ENCODE measurements around the gene INTS11. TPM values are rescaled to one million over a fixed set of nuclear protein-coding genes. Genes with fewer than 3 reads are reported as not detected.

The INTS11 gene
- polyA plus RNA-seq, 2 of the 4 experiments (the other 2 are of a cell fraction), result 41.9 to 62.9 TPM

DNA sequence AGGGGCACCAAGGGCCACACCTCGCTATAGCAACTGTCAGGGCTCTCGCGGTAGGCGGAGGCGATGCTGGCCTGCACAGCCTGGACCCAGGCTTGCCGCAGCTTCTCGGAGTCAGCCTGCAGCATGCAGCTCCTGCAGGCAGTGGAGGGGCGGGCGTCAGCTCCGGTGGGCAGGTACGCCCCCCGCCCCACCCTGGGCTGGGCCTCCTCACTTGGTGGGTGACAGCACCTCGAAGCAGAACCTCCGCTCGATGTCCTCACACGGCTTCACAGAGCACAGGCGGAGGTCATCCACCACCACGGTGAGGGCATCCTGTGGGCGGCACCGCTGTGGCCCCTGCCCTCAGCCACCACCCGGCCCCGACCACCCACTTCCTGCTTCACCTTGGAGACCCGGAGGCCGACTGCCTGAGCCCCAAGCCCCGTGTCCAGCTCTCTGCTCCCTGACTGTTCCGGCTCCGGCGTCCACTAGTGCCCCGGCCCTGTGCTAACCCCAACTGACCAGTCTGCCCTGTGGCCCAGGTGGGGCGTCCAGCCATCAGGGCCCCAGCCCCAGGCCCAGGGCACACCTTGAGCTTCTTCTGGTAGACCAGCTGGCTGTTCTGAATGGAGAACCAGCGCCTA is 26.5 kb downstream of the INTS11 start:
- no peak for FAIRE-seq
- no peak for DNase-seq (ENCODE audit: low read depth in 1 of 2, low spot score in 1 of 2)
- no peak for ATAC-seq

DNA sequence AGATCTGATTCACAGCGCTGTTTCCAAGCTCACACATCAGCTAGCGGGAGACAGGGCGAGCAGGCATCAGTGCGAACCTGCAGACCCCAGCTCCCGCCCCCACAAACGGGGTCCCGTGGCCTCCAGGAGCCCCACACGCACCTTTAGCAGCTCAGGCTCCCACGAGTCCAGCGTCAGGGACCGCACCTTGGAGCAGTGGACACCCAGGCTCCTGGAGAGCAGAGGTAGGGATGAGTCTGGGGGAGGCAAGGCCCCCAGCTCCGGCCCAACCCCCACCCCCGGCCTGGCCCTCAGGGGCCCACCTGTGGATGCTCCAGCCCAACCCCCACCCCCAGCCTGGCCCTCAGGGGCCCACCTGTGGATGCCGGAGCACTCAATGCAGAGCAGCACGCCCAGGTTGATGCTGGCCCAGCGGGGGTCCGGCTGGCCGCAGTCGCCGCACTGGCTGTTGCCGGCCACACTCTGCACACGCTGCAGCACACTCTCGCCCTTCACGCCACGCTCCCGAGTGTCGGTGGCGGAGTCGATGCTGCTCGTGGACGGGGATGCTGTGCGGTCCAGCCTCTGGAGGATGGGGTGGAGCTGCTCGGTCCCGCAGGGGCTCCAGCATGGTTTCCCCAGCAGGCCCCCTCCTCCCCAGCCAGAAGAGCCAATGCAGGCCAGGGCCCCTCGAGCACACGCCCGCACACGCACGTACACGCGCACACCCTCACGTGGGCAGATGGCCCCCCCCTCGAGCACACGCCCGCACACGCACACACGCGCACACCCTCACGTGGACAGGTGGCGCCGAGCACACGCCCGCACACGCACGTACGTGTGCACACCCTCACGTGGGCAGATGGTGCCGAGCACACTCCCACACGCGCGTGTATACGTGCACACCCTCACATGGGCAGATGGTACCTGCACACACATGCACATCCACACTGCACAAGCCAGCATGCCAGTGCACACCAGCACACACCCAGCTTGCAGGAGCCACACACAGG is 28.1 kb downstream of the INTS11 start:
- 95% methylated on average over 43 of the region's 62 CpGs for WGBS (ENCODE audit: missing lambda C conversion rate)
- POLR2A ChIA-PET, result no interaction called here
- Histone ChIP-seq H3K4me1 (no peaks in the 10 kb centered on the region), H3K27ac (no peak overlapping the region), H3K4me3 (no peak overlapping the region), H3K4me2 (no peak overlapping the region), H3K9me3 (no peaks in the 10 kb centered on the region)
- DNase-seq (ENCODE audit: low read depth in 1 of 2, low spot score in 1 of 2) (no peak), FAIRE-seq (no peak), ATAC-seq (no peak)
- CTCF ChIA-PET, result interaction anchor here (0.8 to 3.7 kb wide), 2 partner anchors 9 to 174 kb away, joined by 3 to 17 read pairs; no protein-coding TSS in a partner anchor
- TF ChIP-seq JUN (IDR thresholded peaks at IDR 0.05) (no peak), KDM1A (IDR thresholded peaks at IDR 0.05; ENCODE audit: low read depth) (no peak), ZC3H11A (IDR thresholded peaks at IDR 0.05) (no peak), KDM5A (IDR thresholded peaks at IDR 0.05) (no peak), RCOR1 (IDR thresholded peaks at IDR 0.05; ENCODE audit: low read depth, low read length) (no peak), HDAC2 (IDR thresholded peaks at IDR 0.05) (no peak), TFCP2L1 (CRISPR knock-in tag; IDR thresholded peaks at IDR 0.05) (no peak), RNF2 (IDR thresholded peaks at IDR 0.05; ENCODE audit: borderline replicate concordance, low read depth) (no peak), SMC3 (IDR thresholded peaks at IDR 0.05) (no peak), NR3C1 (IDR thresholded peaks at IDR 0.05) (no peak), MAFK (IDR thresholded peaks at IDR 0.05; ENCODE audit: partially characterized antibody) (no peak), MAZ (IDR thresholded peaks at IDR 0.05; ENCODE audit: borderline replicate concordance, low read depth, low read length) (no peak), FOXS1 (CRISPR knock-in tag; IDR thresholded peaks at IDR 0.05) (no peak), FOSB (CRISPR knock-in tag; IDR thresholded peaks at IDR 0.05) (no peak), NPAS2 (CRISPR knock-in tag; IDR thresholded peaks at IDR 0.05; ENCODE audit: borderline replicate concordance) (no peak)
- TF ChIP-seq, protein P1, sequence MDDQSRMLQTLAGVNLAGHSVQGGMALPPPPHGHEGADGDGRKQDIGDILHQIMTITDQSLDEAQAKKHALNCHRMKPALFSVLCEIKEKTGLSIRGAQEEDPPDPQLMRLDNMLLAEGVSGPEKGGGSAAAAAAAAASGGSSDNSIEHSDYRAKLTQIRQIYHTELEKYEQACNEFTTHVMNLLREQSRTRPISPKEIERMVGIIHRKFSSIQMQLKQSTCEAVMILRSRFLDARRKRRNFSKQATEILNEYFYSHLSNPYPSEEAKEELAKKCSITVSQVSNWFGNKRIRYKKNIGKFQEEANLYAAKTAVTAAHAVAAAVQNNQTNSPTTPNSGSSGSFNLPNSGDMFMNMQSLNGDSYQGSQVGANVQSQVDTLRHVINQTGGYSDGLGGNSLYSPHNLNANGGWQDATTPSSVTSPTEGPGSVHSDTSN (IDR thresholded peaks at IDR 0.05), result no peak
- TF ChIP-seq, protein P2, sequence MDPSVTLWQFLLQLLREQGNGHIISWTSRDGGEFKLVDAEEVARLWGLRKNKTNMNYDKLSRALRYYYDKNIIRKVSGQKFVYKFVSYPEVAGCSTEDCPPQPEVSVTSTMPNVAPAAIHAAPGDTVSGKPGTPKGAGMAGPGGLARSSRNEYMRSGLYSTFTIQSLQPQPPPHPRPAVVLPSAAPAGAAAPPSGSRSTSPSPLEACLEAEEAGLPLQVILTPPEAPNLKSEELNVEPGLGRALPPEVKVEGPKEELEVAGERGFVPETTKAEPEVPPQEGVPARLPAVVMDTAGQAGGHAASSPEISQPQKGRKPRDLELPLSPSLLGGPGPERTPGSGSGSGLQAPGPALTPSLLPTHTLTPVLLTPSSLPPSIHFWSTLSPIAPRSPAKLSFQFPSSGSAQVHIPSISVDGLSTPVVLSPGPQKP (IDR thresholded peaks at IDR 0.05; ENCODE audit: low read depth, low read length), result no peak
- TF ChIP-seq, protein P3, sequence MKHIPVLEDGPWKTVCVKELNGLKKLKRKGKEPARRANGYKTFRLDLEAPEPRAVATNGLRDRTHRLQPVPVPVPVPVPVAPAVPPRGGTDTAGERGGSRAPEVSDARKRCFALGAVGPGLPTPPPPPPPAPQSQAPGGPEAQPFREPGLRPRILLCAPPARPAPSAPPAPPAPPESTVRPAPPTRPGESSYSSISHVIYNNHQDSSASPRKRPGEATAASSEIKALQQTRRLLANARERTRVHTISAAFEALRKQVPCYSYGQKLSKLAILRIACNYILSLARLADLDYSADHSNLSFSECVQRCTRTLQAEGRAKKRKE (CRISPR knock-in tag; IDR thresholded peaks at IDR 0.05; ENCODE audit: low read depth), result no peak
- TF ChIP-seq, protein P4, sequence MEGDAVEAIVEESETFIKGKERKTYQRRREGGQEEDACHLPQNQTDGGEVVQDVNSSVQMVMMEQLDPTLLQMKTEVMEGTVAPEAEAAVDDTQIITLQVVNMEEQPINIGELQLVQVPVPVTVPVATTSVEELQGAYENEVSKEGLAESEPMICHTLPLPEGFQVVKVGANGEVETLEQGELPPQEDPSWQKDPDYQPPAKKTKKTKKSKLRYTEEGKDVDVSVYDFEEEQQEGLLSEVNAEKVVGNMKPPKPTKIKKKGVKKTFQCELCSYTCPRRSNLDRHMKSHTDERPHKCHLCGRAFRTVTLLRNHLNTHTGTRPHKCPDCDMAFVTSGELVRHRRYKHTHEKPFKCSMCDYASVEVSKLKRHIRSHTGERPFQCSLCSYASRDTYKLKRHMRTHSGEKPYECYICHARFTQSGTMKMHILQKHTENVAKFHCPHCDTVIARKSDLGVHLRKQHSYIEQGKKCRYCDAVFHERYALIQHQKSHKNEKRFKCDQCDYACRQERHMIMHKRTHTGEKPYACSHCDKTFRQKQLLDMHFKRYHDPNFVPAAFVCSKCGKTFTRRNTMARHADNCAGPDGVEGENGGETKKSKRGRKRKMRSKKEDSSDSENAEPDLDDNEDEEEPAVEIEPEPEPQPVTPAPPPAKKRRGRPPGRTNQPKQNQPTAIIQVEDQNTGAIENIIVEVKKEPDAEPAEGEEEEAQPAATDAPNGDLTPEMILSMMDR (IDR thresholded peaks at IDR 0.05), result no peak
- TF ChIP-seq, protein P5, sequence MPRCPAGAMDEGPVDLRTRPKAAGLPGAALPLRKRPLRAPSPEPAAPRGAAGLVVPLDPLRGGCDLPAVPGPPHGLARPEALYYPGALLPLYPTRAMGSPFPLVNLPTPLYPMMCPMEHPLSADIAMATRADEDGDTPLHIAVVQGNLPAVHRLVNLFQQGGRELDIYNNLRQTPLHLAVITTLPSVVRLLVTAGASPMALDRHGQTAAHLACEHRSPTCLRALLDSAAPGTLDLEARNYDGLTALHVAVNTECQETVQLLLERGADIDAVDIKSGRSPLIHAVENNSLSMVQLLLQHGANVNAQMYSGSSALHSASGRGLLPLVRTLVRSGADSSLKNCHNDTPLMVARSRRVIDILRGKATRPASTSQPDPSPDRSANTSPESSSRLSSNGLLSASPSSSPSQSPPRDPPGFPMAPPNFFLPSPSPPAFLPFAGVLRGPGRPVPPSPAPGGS (IDR thresholded peaks at IDR 0.05), result no peak

More for the DNA sequence above, 26.5 kb downstream of the INTS11 start:
- ChIA-PET POLR2A (no interaction called here), CTCF (no interaction called here)
- TF ChIP-seq RCOR1 (IDR thresholded peaks at IDR 0.05; ENCODE audit: low read depth, low read length) (no peak), TFCP2L1 (CRISPR knock-in tag; IDR thresholded peaks at IDR 0.05) (no peak)
- TF ChIP-seq, protein P1 (IDR thresholded peaks at IDR 0.05), result no peak
- H3K4me1 ChIP-seq, result no peaks in the 10 kb centered on the region
- H3K4me3 ChIP-seq, result no peak overlapping the region
- no peak overlapping the region for H3K27ac ChIP-seq
- no peaks in the 10 kb centered on the region for H3K9me3 ChIP-seq
- 97% methylated on average over 6 of the region's 31 CpGs for WGBS (ENCODE audit: missing lambda C conversion rate)
- H3K4me2 ChIP-seq, result no peak overlapping the region

All from A549 (cell line).